ENCODE data around the gene ABHD2. TPM values are rescaled to one million over a fixed set of nuclear protein-coding genes. Genes with fewer than 3 reads are reported as not detected.

ABHD2 gene
- total and polyA plus RNA-seq, 2 donors (not counting 3 experiments of a cell fraction or from before 2014, with no cell fraction given), result 14.0 to 62.2 TPM

- dilution Hi-C loops (cut with MboI; ENCODE audit: extremely low pct_ligation_motif_present, low sequenced_read_pairs), result no loop called here
- H3K27ac ChIP-seq (ENCODE audit: insufficient read depth, low read depth, low read length), result no peak overlapping the region
Observed at GRCh38 chr15:89187986-89188514, 99.8 kb downstream of the ABHD2 start.

More at GRCh38 chr15:89187986-89188514, 99.8 kb downstream of the ABHD2 start:
- no peak overlapping the region for H3K9ac ChIP-seq (replicated peaks; ENCODE audit: extremely low read depth, insufficient read depth, low read length)
- no peak overlapping the region for H3K4me3 ChIP-seq (replicated peaks in 1 of 3; ENCODE audit: insufficient read depth in 1 of 3, low read depth in 1 of 3, low read length in 3 of 3)
- no peak for DNase-seq (ENCODE audit: low read depth, low spot score)
- ChIA-PET CTCF (interaction anchor here (1.7 to 4.8 kb wide), 2 partner anchors 10 to 17 kb away, joined by 5 to 26 read pairs; no protein-coding TSS in a partner anchor), POLR2A (no interaction called here)
- no peaks in the 10 kb centered on the region for H4K20me1 ChIP-seq (replicated peaks; ENCODE audit: control insufficient read depth, extremely low read depth, insufficient read depth, low read length)
- no TSS peak for BruUV-seq (replicated peaks)
- no peak overlapping the region for H3K4me2 ChIP-seq (ENCODE audit: insufficient read depth, low read length)
- H3K4me1 ChIP-seq (ENCODE audit: control insufficient read depth, extremely low read depth, insufficient read depth, low read length), result peaks cover 13% of the 10 kb centered on the region
- no peaks in the 10 kb centered on the region for H3K9me3 ChIP-seq (replicated peaks; ENCODE audit: control insufficient read depth, insufficient read depth, low read length)
- no peak overlapping the region for H2AFZ ChIP-seq (ENCODE audit: low read depth, low read length)
- H3K36me3 ChIP-seq (ENCODE audit: control insufficient read depth in 2 of 2, extremely low read depth in 1 of 2, insufficient read depth in 2 of 2, low read length in 2 of 2), result peaks cover 0 to 8% of the 10 kb centered on the region in 2 experiments
- no peak for FAIRE-seq
- no peaks in the 10 kb centered on the region for H3K9me1 ChIP-seq (replicated peaks; ENCODE audit: control insufficient read depth, extremely low read depth, insufficient read depth, low read length)
- TF ChIP-seq MAX (IDR thresholded peaks at IDR 0.05; ENCODE audit: insufficient read depth, insufficient read length), result no peak
- no peak for TF ChIP-seq EZH2 (IDR thresholded peaks at IDR 0.05; ENCODE audit: borderline replicate concordance, low read depth, low read length, severe bottlenecking)
- TF ChIP-seq JUN (IDR thresholded peaks at IDR 0.05; ENCODE audit: borderline replicate concordance, insufficient read depth, insufficient read length, low read depth), result no peak
- TF ChIP-seq GATA2 (IDR thresholded peaks at IDR 0.05; ENCODE audit: insufficient read depth, insufficient read length, low read depth, low read length), result no peak
- no peak for TF ChIP-seq POLR2AphosphoS5 (IDR thresholded peaks at IDR 0.05; ENCODE audit: insufficient read depth, low read depth, low read length)
- TF ChIP-seq CTCF (IDR thresholded peaks at IDR 0.05; ENCODE audit: extremely low read depth in 1 of 2, insufficient read depth in 1 of 2, low read depth in 1 of 2, low read length in 2 of 2), result no peak
- no peak for TF ChIP-seq FOS (IDR thresholded peaks at IDR 0.05; ENCODE audit: borderline replicate concordance, insufficient read depth, low read length)
- no peak for TF ChIP-seq MYC (IDR thresholded peaks at IDR 0.05; ENCODE audit: low read depth, low read length)
- TF ChIP-seq POLR2A (IDR thresholded peaks at IDR 0.05; ENCODE audit: low read depth, low read length), result no peak
- no peaks in the 10 kb centered on the region for H3K27me3 ChIP-seq (ENCODE audit: control insufficient read depth in 2 of 2, insufficient read depth in 2 of 2, low read length in 2 of 2)
- H3K79me2 ChIP-seq (ENCODE audit: control insufficient read depth, insufficient read depth, low read length), result no peaks in the 10 kb centered on the region
- intact Hi-C loops (cut with micrococcal nuclease), result no loop called here

Data from endothelial cell of umbilical vein (primary cell).